SKM-1 treated with dmso at 0.1 percent for 144 hours (cell line): ENCODE measurements around the gene COBL.

Experiments
- DNase-seq: peaks from one replicate; lab custom pipeline; 2025; ENCODE audit not compliant: unreplicated experiment; lab: John Stamatoyannopoulos, UW

The COBL gene

GRCh38 chr7:51255536-51256208 lies 60.9 kb downstream of the COBL start:
- DNase-seq, result no peak

- peak; percentile 22 for DNase-seq
These were observed 61.6 kb downstream of the COBL start for GRCh38 chr7:51255036-51255435.

- DNase-seq, result no peak
These were observed 63.5 kb downstream of the COBL start for GRCh38 chr7:51253157-51253556.

- no peak for DNase-seq
These were observed 65.3 kb downstream of the COBL start for GRCh38 chr7:51251290-51251689.

- no peak for DNase-seq
These were observed 66.1 kb downstream of the COBL start for GRCh38 chr7:51250512-51250911.

- no peak for DNase-seq
These were observed 66.6 kb downstream of the COBL start for GRCh38 chr7:51249991-51250390.

- no peak for DNase-seq
These were observed 67.2 kb downstream of the COBL start for GRCh38 chr7:51249187-51249945.

GRCh38 chr7:51246258-51247245 lies 70.1 kb downstream of the COBL start:
- no peak for DNase-seq

- peak; percentile 91 for DNase-seq
These were observed 71.7 kb downstream of the COBL start for GRCh38 chr7:51244885-51245284.

GRCh38 chr7:51244053-51244452 lies 72.6 kb downstream of the COBL start:
- no peak for DNase-seq

GRCh38 chr7:51243631-51244030 lies 73.0 kb downstream of the COBL start:
- no peak for DNase-seq

- no peak for DNase-seq
These were observed 73.6 kb downstream of the COBL start for GRCh38 chr7:51242881-51243518.

GRCh38 chr7:51242007-51242691 lies 74.5 kb downstream of the COBL start:
- DNase-seq, result no peak

GRCh38 chr7:51240868-51241267 lies 75.7 kb downstream of the COBL start:
- DNase-seq, result no peak

GRCh38 chr7:51239691-51240090 lies 76.9 kb downstream of the COBL start:
- DNase-seq, result no peak

- DNase-seq, result no peak
These were observed 77.6 kb downstream of the COBL start for GRCh38 chr7:51238981-51239495.

- no peak for DNase-seq
These were observed 79.0 kb downstream of the COBL start for GRCh38 chr7:51237446-51238133.

- no peak for DNase-seq
These were observed 80.0 kb downstream of the COBL start for GRCh38 chr7:51236470-51237132.
